ES-I3 (cell line): Measurements from ENCODE around the gene HSF2.

Source experiments
- H3K36me3 ChIP-seq: 2 replicates; pipeline ENCODE4 v1.6.1; 2013; ENCODE audit warnings: mild to moderate bottlenecking, low read length, control low read depth, moderate library complexity; ENCODE audit not compliant: insufficient read depth
- H3K4me1 ChIP-seq: 2 replicates; pipeline ENCODE4 v1.6.1; 2013; ENCODE audit warnings: mild to moderate bottlenecking, control low read depth, low read length; ENCODE audit not compliant: insufficient read depth
- H3K9ac ChIP-seq: 2 replicates; pipeline ENCODE4 v1.6.1; 2013; ENCODE audit warnings: low read depth, mild to moderate bottlenecking, low read length, moderate library complexity
- H3K9me3 ChIP-seq: 2 replicates; pipeline ENCODE4 v1.6.1; 2013; ENCODE audit warnings: mild to moderate bottlenecking, low read length, moderate library complexity; ENCODE audit not compliant: control insufficient read depth, insufficient read depth

Gene HSF2

GRCh38 chr6:122399348-122400120 lies at the start of gene HSF2:
Gene HSF2, plus strand, starts transcription at chr6:122399652. Its CDS starts 86 bp downstream, at chr6:122399738.
- Histone ChIP-seq H3K4me1 (no peaks in the 10 kb centered on the region; the same call in 1 of the 2 replicates), H3K9me3 (no peaks in the 10 kb centered on the region), H3K9ac (peak within 1 kb of the TSS; percentile 98), H3K36me3 (no peaks in the 10 kb centered on the region)

GRCh38 chr6:122352981-122353664 lies 46.3 kb upstream of the HSF2 start:
- no peaks in the 10 kb centered on the region for H3K9me3 ChIP-seq
- H3K9ac ChIP-seq = no peak overlapping the region
- no peaks in the 10 kb centered on the region for H3K36me3 ChIP-seq
- no peaks in the 10 kb centered on the region for H3K4me1 ChIP-seq

DNA sequence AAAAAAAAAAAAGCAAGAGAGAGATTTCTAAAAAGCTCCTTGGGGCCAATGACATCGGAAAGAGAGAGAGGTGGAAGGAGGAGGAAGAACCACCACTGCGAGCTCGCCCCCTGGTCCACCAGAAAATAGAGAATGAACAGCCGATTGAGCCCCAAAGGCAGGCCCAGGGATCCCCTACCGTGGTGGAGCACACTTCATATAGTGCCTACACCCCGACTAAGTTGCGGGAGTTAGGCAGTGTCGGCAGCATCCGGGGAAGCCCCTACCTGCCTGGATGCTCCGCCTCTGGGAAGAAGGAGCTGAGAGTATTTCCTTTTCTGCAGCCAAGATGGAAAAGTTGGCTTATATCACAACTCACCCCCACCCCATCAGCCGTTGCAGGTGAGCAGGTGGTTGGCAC lies 38.6 kb upstream of the HSF2 start:
- H3K9me3 ChIP-seq = no peaks in the 10 kb centered on the region
- H3K9ac ChIP-seq = no peak overlapping the region
- no peaks in the 10 kb centered on the region for H3K4me1 ChIP-seq
- H3K36me3 ChIP-seq = no peaks in the 10 kb centered on the region

DNA sequence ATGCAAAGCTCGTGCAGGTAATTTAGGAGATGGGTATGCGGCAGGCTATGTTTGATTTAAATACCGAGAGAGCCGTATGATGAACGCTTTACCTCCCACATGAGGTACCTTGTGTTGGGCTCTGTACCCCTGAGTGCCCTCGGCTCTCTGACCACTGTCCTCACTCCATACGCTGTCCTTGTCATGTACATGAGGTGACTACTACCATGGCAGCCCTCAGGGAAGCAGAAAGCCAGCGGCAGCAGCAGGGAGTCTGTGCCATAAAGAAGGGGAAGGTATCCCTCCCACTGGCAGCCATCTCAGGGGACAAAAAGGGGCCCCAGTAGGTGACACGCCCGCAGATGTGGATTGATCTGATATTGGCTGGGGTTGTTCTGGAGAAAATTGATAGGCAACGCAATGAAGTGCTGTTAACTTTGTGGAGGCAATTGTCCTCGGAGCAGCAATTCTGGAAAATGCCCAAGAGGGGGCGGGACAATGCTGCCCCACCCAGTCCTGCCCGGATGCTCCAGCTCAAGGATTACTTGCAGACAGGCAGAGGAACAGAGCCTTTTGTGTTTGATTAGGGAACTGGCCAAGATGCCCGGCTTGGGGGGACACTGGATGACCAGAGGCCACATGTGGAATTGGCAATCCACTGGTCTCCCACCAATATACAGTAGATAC lies 38.0 kb upstream of the HSF2 start:
- no peaks in the 10 kb centered on the region for H3K9me3 ChIP-seq
- no peaks in the 10 kb centered on the region for H3K36me3 ChIP-seq
- H3K9ac ChIP-seq = no peak overlapping the region
- H3K4me1 ChIP-seq = no peaks in the 10 kb centered on the region

GRCh38 chr6:122363769-122364483 lies 35.5 kb upstream of the HSF2 start:
- Histone ChIP-seq H3K4me1 (no peaks in the 10 kb centered on the region), H3K36me3 (no peaks in the 10 kb centered on the region), H3K9ac (no peak overlapping the region), H3K9me3 (no peaks in the 10 kb centered on the region)

- Histone ChIP-seq H3K4me1 (no peaks in the 10 kb centered on the region), H3K36me3 (no peaks in the 10 kb centered on the region), H3K9ac (no peak overlapping the region), H3K9me3 (no peaks in the 10 kb centered on the region)
Measured at GRCh38 chr6:122365775-122366403, 33.6 kb upstream of the HSF2 start.

GRCh38 chr6:122367171-122367570 lies 32.3 kb upstream of the HSF2 start:
- no peaks in the 10 kb centered on the region for H3K9me3 ChIP-seq
- H3K4me1 ChIP-seq = no peaks in the 10 kb centered on the region
- no peak overlapping the region for H3K9ac ChIP-seq
- no peaks in the 10 kb centered on the region for H3K36me3 ChIP-seq

GRCh38 chr6:122369536-122369935 lies 29.9 kb upstream of the HSF2 start:
- Histone ChIP-seq H3K9ac (no peak overlapping the region), H3K9me3 (no peaks in the 10 kb centered on the region), H3K36me3 (no peaks in the 10 kb centered on the region), H3K4me1 (no peaks in the 10 kb centered on the region)

- H3K9ac ChIP-seq = no peak overlapping the region
- no peaks in the 10 kb centered on the region for H3K9me3 ChIP-seq
- H3K36me3 ChIP-seq = no peaks in the 10 kb centered on the region
- H3K4me1 ChIP-seq = no peaks in the 10 kb centered on the region
Measured at GRCh38 chr6:122372647-122373046, 26.8 kb upstream of the HSF2 start.

DNA sequence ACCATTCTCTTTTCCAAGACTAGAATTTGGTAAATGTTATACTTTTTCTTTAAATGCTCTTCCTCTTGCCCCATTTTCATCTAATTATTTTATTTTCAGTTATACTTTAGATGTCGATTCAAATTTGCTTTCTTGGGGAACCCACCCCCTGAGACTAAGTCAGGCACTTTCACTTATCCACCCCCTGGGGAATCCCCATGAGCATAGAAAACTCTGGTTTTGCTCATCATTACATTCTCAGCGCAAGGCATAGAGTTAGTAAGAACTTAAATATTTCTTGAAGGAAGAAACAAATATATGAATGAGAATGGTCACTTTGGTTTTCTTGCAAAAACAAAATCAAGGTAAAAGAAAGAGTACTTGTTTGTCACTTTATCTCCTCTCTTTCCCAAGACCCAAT lies 25.1 kb upstream of the HSF2 start:
- Histone ChIP-seq H3K9me3 (no peaks in the 10 kb centered on the region), H3K9ac (no peak overlapping the region), H3K4me1 (no peaks in the 10 kb centered on the region), H3K36me3 (no peaks in the 10 kb centered on the region)

DNA sequence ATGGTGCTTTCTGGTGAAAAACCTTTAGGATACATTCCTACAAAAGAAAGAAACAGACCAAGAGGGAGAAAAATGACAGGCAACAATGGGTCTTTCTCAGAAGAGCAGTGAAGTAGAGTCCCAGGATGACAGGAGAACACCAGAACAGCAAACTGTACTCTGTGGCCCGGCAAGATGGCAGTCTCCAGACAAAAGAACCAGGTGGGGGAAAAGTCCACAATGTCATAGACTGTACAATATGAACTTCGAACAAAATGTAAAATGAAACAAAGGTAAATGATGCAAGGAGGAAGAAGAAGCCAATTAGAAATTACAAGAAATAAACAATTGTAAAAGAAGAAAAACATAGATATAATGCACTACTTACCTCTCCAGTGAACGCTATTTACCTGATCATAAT lies 23.2 kb upstream of the HSF2 start:
- Histone ChIP-seq H3K9ac (no peak overlapping the region), H3K36me3 (no peaks in the 10 kb centered on the region), H3K4me1 (no peaks in the 10 kb centered on the region), H3K9me3 (no peaks in the 10 kb centered on the region)

- 0 out of 2 replicates have a peak, but pooled peaks cover 5% of the 10 kb centered on the region for H3K4me1 ChIP-seq
- H3K36me3 ChIP-seq = no peaks in the 10 kb centered on the region
- H3K9ac ChIP-seq = no peak overlapping the region
- no peaks in the 10 kb centered on the region for H3K9me3 ChIP-seq
Measured at GRCh38 chr6:122381494-122382265, 17.8 kb upstream of the HSF2 start.

GRCh38 chr6:122385857-122386612 lies 13.4 kb upstream of the HSF2 start:
- Histone ChIP-seq H3K9ac (no peak overlapping the region), H3K4me1 (0 out of 2 replicates have a peak, but pooled peaks cover 5% of the 10 kb centered on the region), H3K9me3 (no peaks in the 10 kb centered on the region), H3K36me3 (no peaks in the 10 kb centered on the region)
